HG03064 (cell line): ENCODE data around the gene TTC28.

Experiments used
- ATAC-seq: cut with Tn5 transposase; IDR thresholded peaks from one replicate; pipeline ENCODE4 v1.9.1; 2021; ENCODE audit warnings: low read depth; ENCODE audit not compliant: unreplicated experiment

Gene TTC28

DNA sequence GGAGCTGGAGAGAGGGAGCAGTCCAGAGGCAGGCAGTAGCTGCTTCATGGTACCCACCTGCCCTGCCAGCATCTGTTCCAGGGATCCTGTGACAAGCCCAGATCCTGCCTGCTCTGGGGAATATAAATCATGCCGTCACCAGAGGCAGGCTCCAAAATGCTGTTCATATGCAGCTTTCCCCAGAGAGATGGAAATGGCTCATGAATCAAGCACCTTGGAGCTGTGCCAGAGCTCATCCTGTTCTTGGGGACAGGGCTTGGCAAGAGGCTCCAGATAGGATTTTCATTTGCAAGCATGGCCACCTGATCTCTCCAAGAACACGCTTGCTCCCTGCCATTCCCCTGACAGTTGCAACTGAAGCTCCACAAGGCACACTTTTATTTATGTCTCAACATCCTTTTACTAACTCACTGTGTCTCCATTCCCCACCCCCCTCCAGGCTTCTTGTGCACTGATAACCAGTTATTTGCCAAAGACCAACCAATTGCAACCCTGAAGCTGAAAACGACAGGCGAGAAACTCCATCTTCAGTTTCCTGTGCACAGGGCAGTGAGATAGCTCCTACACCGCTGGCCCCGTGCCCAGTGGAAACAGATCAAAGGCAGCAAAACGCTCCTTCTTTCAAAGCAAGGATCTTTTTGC, 644.8 kb downstream of the TTC28 start:
- no peak for ATAC-seq

DNA sequence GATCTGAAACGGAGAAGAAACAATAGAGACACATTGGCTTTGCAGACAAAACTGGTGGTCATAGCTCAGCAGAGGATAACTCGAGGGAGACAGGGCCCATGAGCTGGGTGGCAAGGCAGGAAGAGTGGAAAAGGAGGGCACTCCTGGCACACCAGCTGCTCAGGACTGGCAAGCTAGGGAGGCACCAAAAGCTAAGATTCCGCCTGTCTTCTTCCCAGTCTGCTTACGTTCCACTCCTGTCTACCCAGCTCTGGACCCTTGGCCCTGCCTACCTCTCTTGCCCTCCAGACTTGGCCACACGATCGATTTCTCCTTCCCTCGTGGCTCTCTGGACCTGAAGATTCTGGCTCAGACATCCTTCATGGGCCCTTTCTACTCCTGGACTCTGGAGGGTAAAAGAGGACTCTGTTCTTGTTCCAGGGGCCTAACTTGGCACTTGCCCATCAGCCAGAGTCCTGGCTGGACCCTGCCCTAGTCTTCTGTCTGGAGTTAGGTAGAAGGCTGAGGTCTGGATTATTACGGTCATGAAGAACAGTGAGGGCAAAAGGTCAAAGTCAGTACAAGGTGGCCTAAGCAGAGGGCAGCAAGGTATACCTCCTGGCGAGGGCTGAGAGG, 645.4 kb downstream of the TTC28 start:
- ATAC-seq: no peak

DNA sequence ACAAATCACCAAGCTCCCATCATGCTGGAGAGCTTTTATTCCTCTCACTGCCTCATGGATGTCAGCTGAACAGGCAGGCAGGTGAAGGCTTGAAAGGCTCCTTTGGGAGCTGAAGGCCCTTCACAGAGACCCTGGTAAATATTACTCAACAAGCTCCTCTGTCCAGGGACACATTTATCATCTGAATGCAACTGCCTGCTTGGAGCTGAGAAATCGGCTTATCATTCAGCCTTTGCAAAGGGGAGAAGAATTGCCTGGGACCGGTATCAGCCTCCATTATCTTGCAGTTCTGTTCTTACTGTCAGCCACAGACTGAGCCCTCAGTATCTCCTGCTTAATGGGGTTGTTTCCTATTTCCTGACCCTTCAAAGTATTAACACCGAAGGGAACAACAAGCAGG, 646.8 kb downstream of the TTC28 start:
- no peak for ATAC-seq

- no peak for ATAC-seq
Measured at GRCh38 chr22:28031383-28031922, 648.2 kb downstream of the TTC28 start.

DNA sequence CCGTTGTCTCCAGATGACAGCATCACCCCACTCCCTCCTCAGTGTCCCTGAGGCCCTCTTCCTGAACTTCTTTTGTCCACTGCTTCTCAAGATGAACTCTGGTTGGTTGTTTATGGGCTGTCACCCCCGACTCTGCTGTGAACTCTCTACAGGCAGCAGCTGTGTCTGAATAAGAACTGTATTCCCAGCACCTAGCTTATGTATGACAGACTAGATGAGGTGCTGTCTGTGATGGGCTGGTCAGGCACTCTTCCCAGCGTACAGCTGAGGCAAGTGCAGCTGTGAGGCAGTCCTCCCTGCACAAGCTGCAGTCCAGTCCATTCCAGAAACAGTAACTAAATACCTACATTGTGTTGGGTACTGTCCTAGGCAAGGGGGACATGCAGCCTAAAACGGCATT, 649.2 kb downstream of the TTC28 start:
- no peak for ATAC-seq

GRCh38 chr22:28029956-28030355, 649.7 kb downstream of the TTC28 start:
- no peak for ATAC-seq

DNA sequence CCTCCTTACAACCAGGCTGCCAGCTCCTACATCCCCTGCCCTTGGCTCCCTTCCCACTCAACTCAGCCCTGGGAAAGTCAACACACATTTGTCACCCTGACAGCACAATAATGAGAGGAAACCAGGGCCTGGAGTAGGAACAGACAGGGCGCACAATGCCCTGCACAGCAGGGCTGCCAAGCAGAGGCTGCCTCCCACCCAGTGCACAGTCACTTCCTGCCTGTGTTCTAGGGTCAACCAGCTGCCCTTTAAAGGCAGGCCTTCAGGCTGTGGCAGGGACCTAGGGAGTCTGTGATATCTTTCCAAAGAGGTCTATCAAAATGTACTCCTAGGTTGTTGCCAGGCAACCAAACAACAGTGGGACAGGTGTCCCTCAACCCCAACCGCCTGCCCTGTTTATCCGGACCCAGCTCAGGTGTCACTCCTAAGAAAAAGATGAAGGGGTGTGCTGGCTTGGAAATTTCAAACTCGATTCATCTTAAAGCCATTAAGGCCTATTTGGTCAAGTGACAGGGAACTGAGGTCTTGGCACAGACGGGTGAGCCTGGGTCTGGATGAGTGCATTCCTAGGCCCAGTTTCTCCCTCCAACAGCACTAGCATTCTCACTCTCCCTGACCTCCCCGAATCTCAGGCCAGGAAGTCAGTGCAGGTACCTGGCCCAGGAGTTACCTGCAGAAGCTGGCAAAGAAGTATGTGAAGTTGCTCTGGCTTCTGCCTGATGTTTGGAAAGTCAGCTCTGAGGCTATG, 650.3 kb downstream of the TTC28 start:
- ATAC-seq: no peak

- ATAC-seq: no peak
Measured at GRCh38 chr22:28027453-28028448, 651.9 kb downstream of the TTC28 start.

DNA sequence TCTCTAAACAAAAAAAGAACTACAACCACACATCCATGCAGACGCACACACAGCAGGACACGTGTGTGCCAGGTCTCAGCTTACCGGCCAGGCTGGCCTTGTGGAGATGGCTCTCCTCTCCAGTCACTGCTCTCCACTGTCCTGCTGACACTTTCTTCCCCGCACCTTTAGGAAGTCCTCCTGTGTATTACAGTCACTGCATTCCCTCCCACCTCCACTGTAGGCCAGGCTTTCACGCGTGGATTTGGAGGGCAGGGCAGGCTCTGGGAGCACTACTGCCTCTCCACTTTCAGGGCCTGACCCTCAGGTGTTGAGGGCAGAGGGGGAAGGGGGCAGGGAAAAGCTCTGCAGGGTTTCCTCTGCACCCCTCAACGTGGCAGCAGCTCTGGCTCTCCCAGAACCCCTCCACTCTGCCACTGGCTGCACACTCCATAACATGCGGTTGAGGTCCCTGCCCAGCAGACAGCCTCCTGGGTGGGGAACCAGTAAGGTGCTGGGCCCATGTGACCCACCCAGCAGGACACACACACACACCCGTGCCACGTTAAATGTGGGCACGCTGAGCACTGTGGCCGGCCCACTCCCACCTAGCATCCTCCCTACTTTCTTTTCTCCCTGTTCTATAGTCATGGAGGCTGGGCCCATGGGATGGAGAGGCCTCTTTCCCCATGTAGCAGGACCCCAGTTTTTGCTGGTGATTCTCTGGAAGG, 653.6 kb downstream of the TTC28 start:
- ATAC-seq: no peak

DNA sequence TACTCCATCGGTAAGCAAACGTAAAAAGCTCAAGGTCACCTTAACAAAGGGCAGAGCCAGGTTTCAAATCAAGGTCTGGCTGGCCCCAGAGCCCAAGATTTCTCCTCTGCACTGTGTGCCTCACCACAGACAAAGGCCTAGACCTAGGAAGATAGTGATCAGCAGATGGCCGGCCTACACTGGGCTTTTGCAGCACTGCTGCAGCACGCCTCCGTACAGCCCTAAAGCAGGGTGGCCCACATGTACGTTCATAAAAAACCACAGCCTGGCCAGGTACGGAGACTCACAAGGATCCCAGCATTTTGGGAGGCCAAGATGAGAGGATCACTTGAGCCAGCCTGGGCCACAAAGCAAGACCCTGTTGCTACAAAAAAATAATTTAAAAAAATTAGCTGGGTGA, 654.3 kb downstream of the TTC28 start:
- no peak for ATAC-seq

GRCh38 chr22:28024422-28024888, 655.2 kb downstream of the TTC28 start:
- no peak for ATAC-seq

DNA sequence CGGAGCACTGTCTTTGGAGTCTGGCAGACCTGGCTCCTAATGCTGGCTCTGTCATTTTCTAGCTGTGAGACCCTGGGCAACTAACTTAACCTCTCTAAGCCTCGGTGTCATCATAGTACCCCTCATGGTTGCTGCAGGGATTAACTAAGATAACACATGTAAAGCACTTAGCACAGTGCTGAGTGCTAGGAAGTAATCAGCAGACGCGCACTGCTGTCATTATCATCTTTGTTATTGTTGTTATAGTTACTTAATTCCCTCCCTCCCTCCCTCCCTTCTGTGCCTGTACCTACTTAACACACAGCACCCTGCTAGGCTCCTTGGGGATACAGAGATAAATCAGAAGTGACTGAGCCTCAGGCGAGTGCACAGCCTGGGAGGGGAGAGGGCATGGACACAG, 655.9 kb downstream of the TTC28 start:
- no peak for ATAC-seq

GRCh38 chr22:28023036-28023435, 656.6 kb downstream of the TTC28 start:
- no peak for ATAC-seq

DNA sequence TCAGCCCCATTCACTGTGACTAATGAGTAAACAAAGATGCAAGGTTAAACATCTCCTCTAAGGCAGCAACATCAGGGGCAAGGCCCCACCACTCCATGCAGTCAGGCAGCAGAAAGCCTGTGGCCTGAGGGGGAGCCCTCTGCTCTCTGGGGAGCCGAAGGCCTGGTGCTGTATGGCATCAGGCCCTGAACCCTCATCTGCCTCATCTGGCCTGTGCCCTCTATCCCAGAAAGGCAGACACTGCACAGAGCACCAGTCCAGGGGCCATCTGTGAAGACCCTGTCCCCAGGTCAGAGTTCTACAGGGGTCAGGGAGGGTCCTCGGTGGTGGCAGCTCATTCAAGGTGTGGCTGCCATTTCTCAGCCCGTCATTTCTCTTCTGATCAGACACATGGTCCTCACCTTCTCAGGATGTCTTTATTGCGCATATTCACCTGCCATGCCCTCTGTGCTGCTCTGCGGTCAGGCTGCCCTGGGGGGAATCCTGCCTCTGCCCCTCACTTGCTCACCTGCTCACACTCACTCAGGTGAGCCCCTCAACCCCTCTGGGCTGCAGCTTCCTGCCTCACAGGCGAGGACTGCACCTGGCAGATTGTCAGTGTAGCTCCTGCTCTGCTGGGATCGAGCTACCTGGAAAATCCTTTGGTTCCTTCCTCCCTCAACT, 657.5 kb downstream of the TTC28 start:
- no peak for ATAC-seq

- no peak for ATAC-seq
Measured at GRCh38 chr22:28021116-28021997, 658.3 kb downstream of the TTC28 start.

DNA sequence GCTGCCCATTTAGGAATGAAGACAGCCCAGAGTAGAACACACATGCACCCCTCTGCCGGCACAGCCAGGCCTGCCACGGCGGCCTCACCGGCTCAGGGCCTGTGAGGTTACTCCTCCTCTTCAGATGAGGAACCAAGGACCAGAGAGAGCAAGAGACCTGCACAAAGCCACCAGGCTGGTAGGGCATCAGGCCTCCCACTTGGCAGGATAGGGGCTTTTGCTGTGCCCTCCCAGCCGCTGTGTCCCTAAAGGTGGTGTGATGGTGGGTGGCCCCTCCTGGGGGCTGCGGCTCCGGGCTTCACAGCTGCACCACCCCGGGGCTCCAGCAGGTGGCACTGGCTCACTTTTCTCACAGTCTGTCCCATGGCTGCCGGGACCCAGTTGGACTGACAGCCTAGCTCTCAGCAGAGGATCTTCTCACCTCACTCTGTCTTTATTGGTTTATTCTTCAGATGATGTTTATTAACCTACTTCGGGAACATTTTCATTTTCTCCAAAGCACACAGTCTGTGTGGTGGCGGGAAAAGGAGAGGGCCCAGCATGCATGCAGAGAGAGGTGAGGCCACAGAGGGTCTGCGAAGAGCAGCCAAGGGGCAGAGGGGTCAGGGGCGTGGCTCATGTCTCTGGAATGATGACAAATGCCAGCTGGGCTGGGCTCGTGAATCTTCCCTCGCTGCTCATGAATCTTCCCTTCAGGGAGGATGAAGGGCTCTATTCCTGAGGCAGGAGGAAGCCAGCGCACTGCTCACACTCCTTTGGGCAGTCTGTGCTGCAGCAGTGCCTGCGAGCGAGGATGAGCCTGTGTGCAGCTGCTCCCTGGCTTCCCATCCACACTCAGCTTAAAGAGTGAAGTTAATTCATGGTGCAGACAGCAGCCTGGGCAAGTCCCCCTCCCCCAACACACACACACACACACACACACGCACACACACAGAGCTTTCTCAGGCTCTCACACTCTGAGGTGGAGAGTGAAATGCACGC, 659.5 kb downstream of the TTC28 start:
- ATAC-seq: no peak

DNA sequence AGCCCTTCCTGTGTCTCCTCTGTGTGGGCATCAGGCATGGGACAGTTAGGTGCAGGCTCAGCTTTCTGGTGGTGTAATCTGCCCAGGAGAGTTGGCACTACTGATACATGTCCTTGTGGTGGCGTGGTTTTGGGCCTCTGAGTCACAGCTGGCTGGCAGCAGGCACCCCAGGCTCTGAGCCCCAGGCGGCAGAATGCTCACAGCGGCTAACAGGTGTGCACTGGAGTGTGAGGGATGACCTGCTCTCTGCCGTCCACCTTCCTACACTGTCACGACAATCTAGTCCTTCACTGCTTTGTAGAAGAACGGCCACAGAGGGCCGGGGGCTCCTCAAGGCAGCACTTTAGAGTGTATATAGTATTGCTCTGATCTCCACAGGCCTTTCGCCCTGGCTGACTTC, 660.3 kb downstream of the TTC28 start:
- no peak for ATAC-seq
